ENCODE data around the gene IQCF2.
"Not testable (repeated sequence)": the region's sequence is repeated elsewhere in the genome, so short reads cannot be mapped to it uniquely, and the experiment has no call there.

Gene IQCF2

DNA sequence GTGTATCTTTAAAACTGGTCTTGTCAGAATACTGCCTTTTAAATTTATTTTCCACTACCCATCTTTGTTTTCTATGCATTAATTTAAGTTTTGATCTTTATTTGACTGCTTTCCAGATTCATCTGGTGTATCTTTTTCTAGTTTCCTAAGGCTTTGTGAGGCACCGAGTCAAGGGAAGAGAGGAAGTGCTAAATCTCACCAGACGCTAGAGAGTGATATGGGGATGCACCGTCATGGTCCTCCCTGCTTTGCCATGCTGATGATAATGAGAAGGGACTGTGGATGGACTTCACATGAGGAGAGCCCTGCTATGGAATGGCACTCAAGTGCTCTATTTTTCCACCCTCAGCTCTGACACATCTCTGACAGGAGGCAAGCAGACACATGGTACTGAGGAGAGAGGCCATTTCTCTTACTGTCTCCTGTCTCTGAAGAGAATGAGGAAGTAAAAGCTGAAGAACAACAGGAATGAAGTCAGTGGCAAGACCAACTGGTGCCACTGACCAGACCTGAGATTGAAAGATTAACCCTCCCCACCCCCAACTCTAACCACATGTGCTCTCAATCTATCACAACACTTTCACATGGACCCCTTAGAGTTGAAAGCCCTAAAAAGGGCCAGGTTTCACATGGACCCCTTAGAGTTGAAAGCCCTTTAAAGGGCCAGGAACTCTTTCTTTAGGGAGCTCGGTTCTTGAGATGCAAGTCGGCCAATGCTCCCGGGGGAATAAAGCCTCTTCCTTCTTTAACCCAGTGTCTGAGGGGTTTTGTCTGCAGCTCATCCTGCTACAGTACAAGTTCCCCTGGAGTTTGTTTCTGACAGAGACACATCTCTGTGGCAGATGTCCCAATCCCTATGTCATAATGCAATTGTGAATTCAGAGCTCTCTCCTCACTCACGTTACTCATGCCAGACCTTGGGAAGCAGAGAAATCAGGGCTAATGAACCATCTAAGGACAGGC is at the start of gene IQCF2:
Gene IQCF2 (plus strand): TSS at position 913 of the 963 bp plus-strand sequence. CDS start 52 bp downstream, outside the sequence.
- Mint-ChIP-seq H3K27me3 (peaks cover 25% of the 10 kb centered on the region), H3K4me3 (no peak within 1 kb of the TSS), H3K27ac (peak within 1 kb of the TSS in 1 of 2 donors; percentile 54), H3K9me3 (peaks cover 0 to 8% of the 10 kb centered on the region in 2 donors), H3K4me1 (no peaks in the 10 kb centered on the region)
- DNase-seq: no peak
- ATAC-seq: no peak

GRCh38 chr3:51813539-51813938 is 47.9 kb upstream of the IQCF2 start:
- no peak for DNase-seq
- H3K27me3 Mint-ChIP-seq: no peaks in the 10 kb centered on the region
- H3K4me3 Mint-ChIP-seq: no peak overlapping the region
- H3K9me3 Mint-ChIP-seq: no peaks in the 10 kb centered on the region
- H3K27ac Mint-ChIP-seq: no peak overlapping the region
- no peak for ATAC-seq
- H3K4me1 Mint-ChIP-seq: no peaks in the 10 kb centered on the region

GRCh38 chr3:51814034-51814433 is 47.4 kb upstream of the IQCF2 start:
- Mint-ChIP-seq H3K4me3 (no peak overlapping the region), H3K4me1 (no peaks in the 10 kb centered on the region), H3K9me3 (no peaks in the 10 kb centered on the region), H3K27ac (no peak overlapping the region), H3K27me3 (no peaks in the 10 kb centered on the region)
- DNase-seq (no peak), ATAC-seq (no peak)

GRCh38 chr3:51815614-51816013 is 45.8 kb upstream of the IQCF2 start:
- DNase-seq (no peak), ATAC-seq (no peak)
- H3K4me3 Mint-ChIP-seq: no peak overlapping the region
- H3K4me1 Mint-ChIP-seq: peaks cover 2% of the 10 kb centered on the region
- H3K27me3 Mint-ChIP-seq: peaks cover 11% of the 10 kb centered on the region
- no peaks in the 10 kb centered on the region for H3K9me3 Mint-ChIP-seq
- no peak overlapping the region for H3K27ac Mint-ChIP-seq

DNA sequence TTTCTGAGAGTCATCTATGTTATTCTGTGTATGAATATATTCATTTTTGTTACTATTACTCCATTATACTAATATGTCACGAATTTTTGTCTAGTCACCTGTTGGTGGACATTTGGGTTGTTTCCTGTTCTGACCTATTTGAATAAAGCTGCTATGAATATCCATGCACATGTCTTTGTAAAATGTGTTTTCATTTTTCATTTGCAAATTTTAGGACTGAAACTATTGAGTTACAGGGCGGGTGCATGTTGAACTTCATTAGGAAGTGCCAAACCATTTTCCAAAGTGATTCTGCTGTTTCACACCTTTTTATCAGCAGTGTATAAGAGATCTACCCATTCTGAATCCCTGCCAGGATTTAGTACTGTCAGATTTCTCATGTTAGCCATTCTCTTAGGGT is 44.7 kb upstream of the IQCF2 start:
- H3K27me3 Mint-ChIP-seq: peaks cover 15% of the 10 kb centered on the region
- H3K4me3 Mint-ChIP-seq: no peak overlapping the region
- ATAC-seq (no peak), DNase-seq (no peak)
- no peak overlapping the region for H3K27ac Mint-ChIP-seq
- peaks cover 5% of the 10 kb centered on the region for H3K4me1 Mint-ChIP-seq
- H3K9me3 Mint-ChIP-seq: peaks cover 3% of the 10 kb centered on the region in 2 donors

- Mint-ChIP-seq H3K4me3 (no peak overlapping the region), H3K9me3 (peaks cover 5 to 6% of the 10 kb centered on the region in 2 donors), H3K27me3 (peaks cover 15% of the 10 kb centered on the region), H3K4me1 (peaks cover 5% of the 10 kb centered on the region), H3K27ac (no peak overlapping the region)
- ATAC-seq (peak; percentile 68), DNase-seq (no peak)
Observed at GRCh38 chr3:51817375-51817774, 44.0 kb upstream of the IQCF2 start.

DNA sequence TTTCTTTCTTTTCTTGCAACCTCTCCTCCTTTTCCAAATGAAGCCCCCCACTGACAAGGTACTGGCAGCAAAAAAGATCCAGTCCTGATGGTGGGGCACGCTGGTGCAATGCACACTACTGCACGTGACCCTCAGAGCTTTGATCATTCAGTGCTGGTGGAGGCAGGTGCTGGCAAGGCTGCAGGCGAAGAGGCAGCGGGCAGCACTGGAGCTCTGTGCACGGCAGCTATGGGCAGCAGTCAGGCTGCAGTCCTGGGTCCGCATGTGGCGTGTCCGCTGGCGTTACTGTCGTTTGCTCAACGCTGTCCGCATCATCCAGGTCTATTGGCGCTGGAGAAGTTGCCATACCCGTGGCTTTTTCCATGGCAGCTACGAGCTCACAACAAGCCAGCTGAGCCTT is 42.3 kb upstream of the IQCF2 start:
- peaks cover 15% of the 10 kb centered on the region for H3K27me3 Mint-ChIP-seq
- H3K4me3 Mint-ChIP-seq: no peak overlapping the region
- H3K9me3 Mint-ChIP-seq: peaks cover 5 to 6% of the 10 kb centered on the region in 2 donors
- no peak for ATAC-seq
- DNase-seq: no peak
- no peak overlapping the region for H3K27ac Mint-ChIP-seq
- H3K4me1 Mint-ChIP-seq: peaks cover 5% of the 10 kb centered on the region

- no peak for ATAC-seq
- no peak for DNase-seq
- H3K27ac Mint-ChIP-seq: no peak overlapping the region
- H3K4me1 Mint-ChIP-seq: peaks cover 5% of the 10 kb centered on the region
- peaks cover 5 to 6% of the 10 kb centered on the region in 2 donors for H3K9me3 Mint-ChIP-seq
- no peak overlapping the region for H3K4me3 Mint-ChIP-seq
- peaks cover 20% of the 10 kb centered on the region for H3K27me3 Mint-ChIP-seq
Observed at GRCh38 chr3:51819709-51820406, 41.6 kb upstream of the IQCF2 start.

DNA sequence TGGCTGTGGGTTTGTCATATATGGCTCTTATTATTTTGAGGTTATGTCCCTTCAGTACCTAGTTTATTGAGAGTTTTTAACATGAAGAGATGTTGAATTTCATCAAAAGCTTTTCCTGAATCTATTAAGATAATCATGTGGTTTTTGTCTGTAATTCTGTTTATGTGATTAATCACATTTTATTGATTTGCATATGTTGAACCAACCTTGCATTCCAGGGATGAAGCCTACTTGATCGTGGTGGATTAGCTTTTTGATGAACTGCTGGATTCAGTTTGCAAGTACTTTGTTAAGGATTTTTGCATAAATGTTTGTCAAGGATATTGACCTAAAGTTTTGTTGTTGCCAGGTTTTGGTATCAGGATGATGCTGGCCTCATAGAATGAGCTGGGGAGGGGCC is 33.1 kb upstream of the IQCF2 start:
- peaks cover 39% of the 10 kb centered on the region for H3K27me3 Mint-ChIP-seq
- ATAC-seq: no peak
- no peak overlapping the region for H3K27ac Mint-ChIP-seq
- DNase-seq: no peak
- H3K4me3 Mint-ChIP-seq: no peak overlapping the region
- H3K9me3 Mint-ChIP-seq: peaks cover 18 to 33% of the 10 kb centered on the region in 2 donors
- H3K4me1 Mint-ChIP-seq: no peaks in the 10 kb centered on the region

- Mint-ChIP-seq H3K4me3 (no peak overlapping the region), H3K4me1 (no peaks in the 10 kb centered on the region), H3K9me3 (peaks cover 24 to 33% of the 10 kb centered on the region in 2 donors), H3K27ac (no peak overlapping the region), H3K27me3 (peaks cover 51% of the 10 kb centered on the region)
- no peak for DNase-seq
- ATAC-seq: no peak
Observed at GRCh38 chr3:51830345-51830744, 31.1 kb upstream of the IQCF2 start.

GRCh38 chr3:51830836-51831385 is 30.5 kb upstream of the IQCF2 start:
- no peak overlapping the region for H3K4me3 Mint-ChIP-seq
- H3K27ac Mint-ChIP-seq: no peak overlapping the region

GRCh38 chr3:51836606-51837005 is 24.8 kb upstream of the IQCF2 start:
- ATAC-seq (no peak), DNase-seq (no peak)
- Mint-ChIP-seq H3K4me1 (no peaks in the 10 kb centered on the region), H3K4me3 (no peak overlapping the region), H3K27me3 (peaks cover 45% of the 10 kb centered on the region), H3K9me3 (peaks cover 0 to 5% of the 10 kb centered on the region in 2 donors), H3K27ac (no peak overlapping the region)

More at GRCh38 chr3:51830836-51831385, 30.5 kb upstream of the IQCF2 start:
- no peak for DNase-seq
- H3K9me3 Mint-ChIP-seq: peaks cover 24 to 33% of the 10 kb centered on the region in 2 donors
- no peaks in the 10 kb centered on the region for H3K4me1 Mint-ChIP-seq
- peaks cover 47% of the 10 kb centered on the region for H3K27me3 Mint-ChIP-seq
- no peak for ATAC-seq

GRCh38 chr3:51845129-51845528 is 16.3 kb upstream of the IQCF2 start:
- Mint-ChIP-seq H3K27ac (no peak overlapping the region), H3K4me1 (no peaks in the 10 kb centered on the region), H3K9me3 (peaks cover 12 to 27% of the 10 kb centered on the region in 2 donors), H3K4me3 (no peak overlapping the region), H3K27me3 (peaks cover 66% of the 10 kb centered on the region)
- ATAC-seq: no peak
- DNase-seq: no peak

GRCh38 chr3:51855411-51855810 is 6.0 kb upstream of the IQCF2 start:
- H3K27me3 Mint-ChIP-seq: peaks cover 27% of the 10 kb centered on the region
- H3K4me3 Mint-ChIP-seq, H3K27ac Mint-ChIP-seq, H3K9me3 Mint-ChIP-seq, ATAC-seq, DNase-seq, H3K4me1 Mint-ChIP-seq: not testable (repeated sequence)

DNA sequence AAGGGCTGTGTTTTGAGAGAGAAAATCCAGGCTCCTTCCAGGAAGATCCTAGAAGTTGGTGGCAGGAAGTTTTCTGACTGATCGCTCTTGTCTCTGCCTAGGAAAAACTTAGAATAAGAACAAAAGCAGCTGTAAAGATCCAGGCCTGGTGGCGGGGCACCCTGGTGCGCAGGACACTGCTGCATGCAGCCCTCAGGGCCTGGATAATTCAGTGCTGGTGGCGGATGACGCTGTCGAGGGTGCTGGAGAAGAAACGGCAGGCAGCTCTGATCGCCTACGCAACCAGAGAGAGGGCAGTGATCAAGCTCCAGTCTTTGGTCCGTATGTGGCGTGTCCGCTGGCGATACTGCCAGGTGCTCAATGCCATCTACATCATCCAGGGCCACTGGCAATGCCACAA is 1.5 kb downstream of the IQCF2 start:
- H3K27me3 Mint-ChIP-seq: peaks cover 28% of the 10 kb centered on the region
- H3K4me1 Mint-ChIP-seq: no peaks in the 10 kb centered on the region
- H3K9me3 Mint-ChIP-seq: no peaks in the 10 kb centered on the region
- DNase-seq (no peak), ATAC-seq (no peak)
- no peak overlapping the region for H3K4me3 Mint-ChIP-seq
- no peak overlapping the region for H3K27ac Mint-ChIP-seq

- not testable (repeated sequence) for H3K9me3 Mint-ChIP-seq, DNase-seq, ATAC-seq, H3K27ac Mint-ChIP-seq, H3K4me3 Mint-ChIP-seq, H3K4me1 Mint-ChIP-seq
- H3K27me3 Mint-ChIP-seq: peaks cover 49% of the 10 kb centered on the region
Observed at GRCh38 chr3:51868896-51869295, 7.5 kb downstream of the IQCF2 start.

Measured in stimulated activated naive CD8-positive, alpha-beta T cell treated with anti-CD3 and anti-CD28 coated beads, Interleukin-15, amount 100 ng/mL, for 72 hours (primary cell).